Brain microvascular endothelial cell (primary cell): ENCODE data around the gene CACYBP.

Source experiments
- DNase-seq: peaks from one replicate; pipeline ENCODE4 v3.0.0-alpha.2; 2020
- H3K27ac ChIP-seq: fragments of 250-450 bp; sonication (Bioruptor Pico); 2 replicates; pipeline ENCODE4 v1.5.1; 2020; ENCODE audit warnings: mild to moderate bottlenecking, moderate library complexity
- H3K27me3 ChIP-seq: fragments of 250-450 bp; sonication (Bioruptor Pico); replicated peaks from 2 replicates; pipeline ENCODE4 v1.5.1; 2020; ENCODE audit warnings: mild to moderate bottlenecking
- H3K36me3 ChIP-seq: fragments of 250-450 bp; sonication (Bioruptor Pico); replicated peaks from 2 replicates; pipeline ENCODE4 v1.5.1; 2020; ENCODE audit warnings: mild to moderate bottlenecking
- H3K4me3 ChIP-seq: 2 replicates; pipeline ENCODE4 v1.5.1; 2011; ENCODE audit warnings: low read depth, mild to moderate bottlenecking, control low read depth, low read length, moderate library complexity
- CTCF ChIP-seq: IDR thresholded peaks from 2 replicates; pipeline ENCODE4 v1.5.1; 2011; ENCODE audit warnings: low read depth, mild to moderate bottlenecking, moderate library complexity, low read length, control low read depth, inconsistent platforms; ENCODE audit errors: missing control alignments
- in situ Hi-C: cut with HindIII; loops from 2 replicates; pipeline ENCODE4 v1.10.0; 2017; ENCODE audit warnings: low sequenced_read_pairs, low pct_ligation_motif_present

CACYBP gene

GRCh38 chr1:174968750-174969244 lies 30.9 kb upstream of the CACYBP start:
- H3K4me3 ChIP-seq: no peak overlapping the region
- H3K27ac ChIP-seq: peak overlapping the region; percentile 27
- in situ Hi-C loops: loop anchor here (25.0 kb wide), 1 partner anchor 181 kb away; no protein-coding TSS in a partner anchor
- peak; percentile 83 for DNase-seq
- no peak for TF ChIP-seq CTCF
- peaks cover 4% of the 10 kb centered on the region for H3K27me3 ChIP-seq
- no peaks in the 10 kb centered on the region for H3K36me3 ChIP-seq

- H3K4me3 ChIP-seq: no peak overlapping the region
- H3K27me3 ChIP-seq: peaks cover 4% of the 10 kb centered on the region
- DNase-seq: peak; percentile 40
- in situ Hi-C loops: loop anchor here (25.0 kb wide), 1 partner anchor 183 kb away; no protein-coding TSS in a partner anchor
- H3K27ac ChIP-seq: no peak overlapping the region
- no peak for TF ChIP-seq CTCF
- no peaks in the 10 kb centered on the region for H3K36me3 ChIP-seq
These were observed 29.8 kb upstream of the CACYBP start for GRCh38 chr1:174969977-174970376.

- in situ Hi-C loops: loop anchor here (25.0 kb wide), 1 partner anchor 184 kb away; no protein-coding TSS in a partner anchor
- H3K4me3 ChIP-seq: no peak overlapping the region
- H3K27ac ChIP-seq: no peak overlapping the region
- H3K36me3 ChIP-seq: no peaks in the 10 kb centered on the region
- no peak for TF ChIP-seq CTCF
- no peak for DNase-seq
- H3K27me3 ChIP-seq: no peaks in the 10 kb centered on the region
These were observed 28.3 kb upstream of the CACYBP start for GRCh38 chr1:174971466-174971865.

- no peak for DNase-seq
- Histone ChIP-seq H3K27ac (no peak overlapping the region), H3K4me3 (no peak overlapping the region), H3K36me3 (no peaks in the 10 kb centered on the region), H3K27me3 (no peaks in the 10 kb centered on the region)
- no peak for TF ChIP-seq CTCF
- in situ Hi-C loops: loop anchor here (25.0 kb wide), 1 partner anchor 185 kb away; no protein-coding TSS in a partner anchor
These were observed 27.8 kb upstream of the CACYBP start for GRCh38 chr1:174971902-174972301.

GRCh38 chr1:174974711-174975119 lies 25.0 kb upstream of the CACYBP start:
- no peak overlapping the region for H3K27ac ChIP-seq
- in situ Hi-C loops: loop anchor here (25.0 kb wide), 1 partner anchor 187 kb away; no protein-coding TSS in a partner anchor
- TF ChIP-seq CTCF: no peak
- H3K4me3 ChIP-seq: no peak overlapping the region
- no peak for DNase-seq
- no peaks in the 10 kb centered on the region for H3K36me3 ChIP-seq
- H3K27me3 ChIP-seq: no peaks in the 10 kb centered on the region

GRCh38 chr1:174975764-174976163 lies 24.0 kb upstream of the CACYBP start:
- no peak for DNase-seq
- no peak for TF ChIP-seq CTCF
- Histone ChIP-seq H3K4me3 (no peak overlapping the region), H3K36me3 (no peaks in the 10 kb centered on the region), H3K27me3 (no peaks in the 10 kb centered on the region), H3K27ac (no peak overlapping the region)
- in situ Hi-C loops: no loop called here
